ENCODE measurements around the gene PHKA1.
"Not testable (repeated sequence)": the region's sequence is repeated elsewhere in the genome, so short reads cannot be mapped to it uniquely, and the experiment has no call there.

Gene PHKA1

GRCh38 chrX:72673951-72674350 is 40.2 kb downstream of the PHKA1 start:
- DNase-seq (ENCODE audit: extremely low read depth in 1 of 2, low read depth in 1 of 2), result not testable (repeated sequence)

DNA sequence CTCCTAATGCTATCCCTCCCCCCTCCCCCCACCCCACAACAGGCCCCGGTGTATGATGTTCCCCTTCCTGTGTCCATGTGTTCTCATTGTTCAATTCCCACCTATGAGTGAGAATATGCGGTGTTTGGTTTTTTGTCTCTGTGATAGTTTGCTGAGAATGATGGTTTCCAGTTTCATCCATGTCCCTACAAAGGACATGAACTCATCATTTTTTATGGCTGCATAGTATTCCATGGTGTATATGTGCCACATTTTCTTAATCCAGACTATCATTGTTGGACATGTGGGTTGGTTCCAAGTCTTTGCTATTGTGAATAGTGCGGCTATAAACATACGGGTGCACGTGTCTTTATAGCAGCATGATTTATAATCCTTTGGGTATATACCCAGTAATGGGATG is 44.6 kb downstream of the PHKA1 start:
- not testable (repeated sequence) for DNase-seq (ENCODE audit: extremely low read depth in 1 of 2, low read depth in 1 of 2)

- DNase-seq (ENCODE audit: extremely low read depth in 1 of 2, low read depth in 1 of 2), result no peak
These were observed 47.7 kb downstream of the PHKA1 start for GRCh38 chrX:72666451-72666850.

DNA sequence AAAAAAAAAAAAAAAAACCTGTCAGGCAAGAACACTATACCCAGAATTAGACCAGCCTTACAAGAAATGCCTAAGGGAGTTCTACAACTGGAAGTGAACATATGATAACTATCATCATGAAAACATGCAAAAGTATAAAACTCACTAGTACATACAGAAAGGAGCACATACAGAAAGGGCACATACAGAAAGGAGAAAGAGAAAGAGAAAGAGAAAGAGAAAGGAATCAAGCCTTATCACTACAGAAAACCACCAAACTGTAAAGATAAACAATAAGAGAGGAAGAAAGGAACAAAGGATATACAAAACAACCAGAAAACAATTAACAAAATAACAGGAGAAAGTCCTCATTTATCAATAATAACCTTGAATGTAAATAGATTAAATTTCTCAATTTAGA is 50.4 kb downstream of the PHKA1 start:
- no peak for DNase-seq (ENCODE audit: extremely low read depth in 1 of 2, low read depth in 1 of 2)

GRCh38 chrX:72662020-72662747 is 51.9 kb downstream of the PHKA1 start:
- DNase-seq (ENCODE audit: extremely low read depth in 1 of 2, low read depth in 1 of 2), result no peak

DNA sequence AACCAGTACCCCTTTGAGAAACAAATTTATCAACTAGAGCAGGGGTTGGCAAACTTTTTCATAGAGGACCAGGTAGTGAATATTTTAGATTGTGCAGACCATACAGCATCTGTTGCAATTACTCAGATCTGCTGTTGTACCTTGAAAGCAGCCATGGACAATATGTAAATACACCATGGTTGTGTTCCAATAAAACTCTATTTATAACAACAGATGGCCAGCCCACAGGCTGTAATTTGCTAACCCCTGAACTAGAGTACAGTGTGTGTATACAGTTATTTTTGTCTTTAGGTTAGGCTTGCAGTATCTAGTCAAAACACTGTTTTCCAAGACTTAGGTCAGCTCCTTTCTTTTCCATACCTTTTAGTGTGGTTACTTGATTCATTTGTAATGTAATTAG is 54.4 kb downstream of the PHKA1 start:
- no peak for DNase-seq (ENCODE audit: extremely low read depth in 1 of 2, low read depth in 1 of 2)

DNA sequence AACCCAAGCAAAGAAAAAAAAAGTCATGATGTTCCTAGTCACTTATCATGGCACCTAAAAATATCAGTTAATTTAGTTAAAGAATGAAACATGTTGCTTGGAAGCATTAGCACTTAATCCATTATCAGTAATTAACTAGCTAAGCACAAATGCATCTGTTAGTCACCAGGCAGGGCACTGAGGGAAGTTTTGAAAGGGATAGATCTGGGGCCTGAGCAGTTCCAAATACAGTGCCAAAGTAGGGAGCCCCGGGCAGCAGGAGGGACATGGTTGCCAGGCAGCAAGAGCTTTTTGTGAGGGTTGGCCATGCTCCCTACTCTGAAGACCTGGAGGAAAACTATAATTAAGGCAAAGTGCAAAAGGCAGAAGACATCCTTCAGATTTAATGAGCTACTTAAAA is 62.0 kb downstream of the PHKA1 start:
- no peak for DNase-seq (ENCODE audit: extremely low read depth in 1 of 2, low read depth in 1 of 2)

DNA sequence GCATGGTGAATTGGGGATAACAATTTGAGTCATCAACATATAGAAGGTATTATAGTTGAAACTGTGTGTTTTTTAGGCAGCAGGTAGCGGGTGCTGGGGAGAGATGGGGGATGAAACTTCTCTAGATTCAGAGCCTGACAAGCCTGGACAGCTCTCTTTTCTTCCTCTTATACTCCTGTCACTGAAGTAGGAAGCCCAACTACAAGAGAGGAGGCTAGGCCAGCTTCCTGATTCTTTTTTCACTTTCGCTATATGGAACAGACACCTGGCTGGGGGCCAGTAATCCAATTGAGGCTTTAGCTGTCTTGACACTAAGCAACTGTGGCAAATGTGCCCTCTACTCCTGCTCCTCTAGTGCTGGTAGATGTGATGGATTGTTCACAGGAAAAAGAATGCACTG is 69.2 kb downstream of the PHKA1 start:
- DNase-seq (ENCODE audit: extremely low read depth in 1 of 2, low read depth in 1 of 2), result no peak

GRCh38 chrX:72641611-72642010 is 72.5 kb downstream of the PHKA1 start:
- no peak for DNase-seq (ENCODE audit: extremely low read depth in 1 of 2, low read depth in 1 of 2)

GRCh38 chrX:72635930-72636329 is 78.2 kb downstream of the PHKA1 start:
- DNase-seq (ENCODE audit: extremely low read depth in 1 of 2, low read depth in 1 of 2), result no peak

- DNase-seq (ENCODE audit: extremely low read depth in 1 of 2, low read depth in 1 of 2), result no peak
These were observed 79.8 kb downstream of the PHKA1 start for GRCh38 chrX:72634331-72634730.

DNA sequence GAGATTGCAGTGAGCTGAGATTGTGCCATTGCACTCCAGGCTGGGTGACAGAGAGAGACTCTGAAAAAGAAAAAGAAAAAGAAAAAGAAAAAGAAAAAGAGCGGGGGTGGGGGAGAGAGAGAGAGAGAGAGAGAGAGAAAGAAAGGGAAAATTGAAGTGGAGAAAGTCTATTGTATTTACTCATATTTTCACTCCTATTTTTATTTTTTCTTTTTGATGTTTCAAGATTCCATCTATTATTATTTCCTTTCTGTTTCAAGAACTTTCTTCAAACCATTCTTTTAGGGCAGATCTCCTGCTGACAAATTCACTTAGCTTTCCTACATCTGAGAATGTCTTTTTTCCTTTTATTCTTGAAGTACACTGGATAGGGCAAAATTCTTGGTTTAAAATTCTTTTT is 83.9 kb downstream of the PHKA1 start:
- DNase-seq (ENCODE audit: extremely low read depth in 1 of 2, low read depth in 1 of 2), result no peak

DNA sequence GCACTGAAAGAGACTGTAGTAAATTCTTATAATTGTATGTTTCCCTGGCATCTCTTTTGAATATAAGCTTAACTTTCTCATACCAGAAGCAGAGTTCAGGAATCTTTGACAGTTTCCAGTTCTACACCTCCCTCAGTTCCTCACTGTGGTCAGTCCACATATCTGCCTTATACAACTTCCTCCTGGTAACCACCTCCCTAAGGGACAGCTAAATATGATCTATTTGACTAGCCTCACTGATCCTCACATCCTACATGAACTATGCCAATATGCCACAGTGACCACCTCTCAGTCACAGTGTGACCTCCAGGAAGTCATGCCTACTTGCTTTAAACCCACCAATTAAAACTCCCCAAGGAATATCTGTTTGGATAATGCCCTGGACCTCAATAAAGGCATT is 89.9 kb downstream of the PHKA1 start:
- no peak for DNase-seq (ENCODE audit: extremely low read depth in 1 of 2, low read depth in 1 of 2)

DNA sequence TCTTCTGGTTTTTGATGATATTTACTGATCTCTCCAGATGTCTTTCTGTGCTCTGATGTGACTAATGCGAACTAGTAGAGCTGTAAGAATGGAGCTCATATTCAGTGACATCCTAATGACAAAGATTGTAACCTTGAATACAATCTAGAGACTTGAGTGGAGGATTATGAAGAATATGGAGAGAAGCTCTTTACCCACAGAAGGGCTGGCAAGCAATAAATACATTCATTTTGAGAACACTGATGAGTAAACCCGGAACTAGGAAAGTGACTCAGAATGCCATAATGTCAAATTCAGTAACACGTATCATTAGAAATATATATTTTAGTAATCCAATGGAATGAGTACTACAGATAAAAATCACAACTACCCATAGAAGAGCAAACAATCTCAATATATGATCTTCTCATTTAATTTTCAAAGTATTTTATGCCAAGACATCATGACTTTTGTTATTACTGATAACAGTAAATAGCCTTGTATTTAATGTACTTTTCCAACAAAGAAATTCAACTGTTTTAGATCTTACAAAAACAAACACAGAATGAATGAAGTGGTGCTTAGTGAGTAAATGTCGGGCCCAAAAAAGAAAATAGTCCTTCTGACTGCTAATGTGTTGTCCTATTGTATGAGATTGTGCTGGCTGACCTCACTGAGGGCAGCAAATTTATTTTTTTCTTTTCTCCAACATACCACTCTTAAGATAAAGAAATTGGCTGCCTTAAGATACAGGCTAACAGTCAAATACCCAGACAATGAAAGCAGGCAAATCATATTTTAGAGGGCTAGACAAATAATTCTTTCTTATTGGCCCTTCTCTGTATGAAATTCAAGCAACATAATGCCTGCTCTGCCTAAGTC is 92.3 kb downstream of the PHKA1 start:
- DNase-seq (ENCODE audit: extremely low read depth in 1 of 2, low read depth in 1 of 2), result no peak

DNA sequence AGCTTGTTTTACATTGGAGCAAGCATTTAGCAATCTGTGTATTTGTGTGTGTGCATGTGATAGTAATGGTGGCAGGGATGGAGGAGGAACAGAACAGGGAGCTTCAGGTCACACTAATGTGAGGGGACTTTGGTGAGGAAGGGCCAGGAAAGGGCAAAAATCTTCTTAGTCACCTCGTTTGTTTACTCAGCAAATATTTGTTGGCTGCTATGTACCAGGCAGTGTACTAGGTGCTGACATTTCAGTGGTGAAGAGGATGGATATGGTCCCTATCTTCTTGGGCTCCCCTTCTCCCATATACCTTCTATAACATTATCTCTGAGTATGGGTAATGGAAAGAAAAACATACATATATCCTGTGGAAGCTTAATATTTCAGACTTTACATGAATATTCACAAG is 92.9 kb downstream of the PHKA1 start:
- no peak for DNase-seq (ENCODE audit: extremely low read depth in 1 of 2, low read depth in 1 of 2)

DNA sequence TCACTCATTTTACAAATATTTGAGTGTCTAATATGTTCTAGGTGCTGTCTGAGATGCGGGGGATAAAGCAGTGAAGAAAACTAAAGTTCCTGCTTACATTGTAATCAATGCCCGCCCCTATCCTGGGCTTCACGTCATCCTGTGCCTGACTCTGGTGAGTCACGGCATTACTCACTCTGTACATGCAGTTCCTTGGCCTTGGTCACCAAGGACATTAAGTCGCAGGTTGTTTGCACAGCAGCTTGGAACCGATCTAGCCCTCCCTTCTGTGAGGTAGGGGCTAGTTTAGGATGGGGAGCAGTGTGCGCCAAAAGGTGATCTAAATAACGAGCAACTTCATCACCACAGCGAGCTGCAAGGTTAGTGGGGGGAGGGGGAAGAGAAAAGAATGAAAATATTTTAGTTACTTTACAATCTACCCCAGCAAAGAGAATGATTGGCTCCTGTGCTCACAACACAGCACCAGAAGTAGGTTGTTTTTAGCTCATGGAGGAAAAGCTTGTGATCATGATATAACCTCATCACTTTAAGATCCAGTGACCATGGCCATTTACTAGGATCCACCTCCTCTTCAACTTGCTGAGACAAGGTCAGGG is 93.5 kb downstream of the PHKA1 start:
- DNase-seq (ENCODE audit: extremely low read depth in 1 of 2, low read depth in 1 of 2), result no peak

GRCh38 chrX:72609313-72609712 is 104.8 kb downstream of the PHKA1 start:
- no peak for DNase-seq (ENCODE audit: extremely low read depth in 1 of 2, low read depth in 1 of 2)

GRCh38 chrX:72604705-72605104 is 109.4 kb downstream of the PHKA1 start:
- no peak for DNase-seq (ENCODE audit: extremely low read depth in 1 of 2, low read depth in 1 of 2)

GRCh38 chrX:72604112-72604511 is 110.0 kb downstream of the PHKA1 start:
- no peak for DNase-seq (ENCODE audit: extremely low read depth in 1 of 2, low read depth in 1 of 2)

DNA sequence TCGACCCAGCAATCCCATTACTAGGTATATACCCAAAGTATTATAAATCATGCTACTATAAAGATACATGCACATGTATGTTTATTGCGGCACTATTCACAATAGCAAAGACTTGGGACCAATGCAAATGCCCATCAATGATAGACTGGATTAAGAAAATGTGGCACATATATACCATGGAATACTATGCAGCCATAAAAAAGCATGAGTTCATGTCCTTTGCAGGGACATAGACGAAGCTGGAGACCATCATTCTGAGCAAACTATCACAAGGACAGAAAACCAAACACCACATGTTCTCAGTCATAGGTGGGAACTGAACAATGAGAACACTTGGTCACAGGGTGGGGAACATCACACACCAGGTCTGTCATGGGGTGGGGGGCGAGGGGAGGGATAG is 123.1 kb downstream of the PHKA1 start:
- not testable (repeated sequence) for DNase-seq (ENCODE audit: extremely low read depth in 1 of 2, low read depth in 1 of 2)

GRCh38 chrX:72584163-72584562 is 129.9 kb downstream of the PHKA1 start:
- DNase-seq (ENCODE audit: extremely low read depth in 1 of 2, low read depth in 1 of 2), result no peak

All from activated CD8-positive, alpha-beta memory T cell treated with anti-CD3 and anti-CD28 coated beads for 1 hour (primary cell).